ENCODE measurements around the gene MAPK8. TPM values are rescaled to one million over a fixed set of nuclear protein-coding genes. Genes with fewer than 3 reads are reported as not detected.

The MAPK8 gene
- total RNA-seq, 2 experiments from 2014 or later, result 47.8 to 50.6 TPM

GRCh38 chr10:48294431-48294830 lies 12.0 kb upstream of the MAPK8 start:
- POLR2A ChIA-PET, result no interaction called here
- H3K4me3 Mint-ChIP-seq, result no peak overlapping the region
- no peak overlapping the region for H3K27ac Mint-ChIP-seq

DNA sequence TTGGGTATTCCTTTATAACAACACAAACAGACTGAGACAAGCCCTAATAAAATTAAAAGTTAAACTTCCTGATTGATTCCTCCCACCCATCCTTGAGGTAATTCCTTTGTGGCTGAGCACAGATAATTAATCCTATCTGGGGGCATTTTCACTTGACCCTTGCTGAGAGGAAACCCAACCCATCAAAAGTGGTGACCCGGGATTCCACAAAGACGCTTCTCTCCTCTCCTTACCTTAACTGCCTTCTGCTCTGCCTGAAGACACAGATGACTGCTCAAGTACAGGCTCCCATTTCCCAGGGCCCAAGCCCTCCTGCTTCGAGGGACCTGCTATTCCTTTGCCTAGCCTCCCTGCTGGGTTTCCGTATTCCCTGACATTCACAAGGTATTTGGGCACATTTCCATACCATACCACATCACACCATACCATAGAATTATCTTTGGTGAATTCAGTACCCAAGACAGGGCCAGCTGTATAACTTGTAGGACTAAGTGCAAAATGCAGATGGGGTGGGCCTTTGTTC lies 9.8 kb upstream of the MAPK8 start:
- POLR2A ChIA-PET, result no interaction called here
- no peaks in the 10 kb centered on the region for H3K27me3 ChIP-seq (ENCODE audit: control insufficient read depth in 1 of 2, insufficient read depth in 2 of 2, low read length in 2 of 2)
- no peaks in the 10 kb centered on the region for H3K36me3 ChIP-seq (ENCODE audit: insufficient read depth, low read length)
- H3K4me3 ChIP-seq (ENCODE audit: low read length), result no peak overlapping the region
- no peaks in the 10 kb centered on the region for H3K27me3 Mint-ChIP-seq
- no peaks in the 10 kb centered on the region for H3K4me1 ChIP-seq (ENCODE audit: insufficient read depth, low read length)
- H3K4me1 Mint-ChIP-seq (ENCODE audit: low read depth), result no peaks in the 10 kb centered on the region
- no peak for DNase-seq
- no peaks in the 10 kb centered on the region for H3K9me3 ChIP-seq (ENCODE audit: control insufficient read depth in 1 of 2, insufficient read depth in 1 of 2, low read length in 2 of 2)
- no peak overlapping the region for H3K27ac ChIP-seq (ENCODE audit: low read depth in 1 of 2, low read length in 2 of 2)
- H3K4me3 Mint-ChIP-seq, result no peak overlapping the region
- no peak for ATAC-seq (ENCODE audit: poor library complexity)
- CTCF ChIA-PET, result no interaction called here
- no peaks in the 10 kb centered on the region for H3K36me3 Mint-ChIP-seq (ENCODE audit: low read depth)
- no peak overlapping the region for H3K27ac Mint-ChIP-seq
- no peaks in the 10 kb centered on the region for H3K9me3 Mint-ChIP-seq
- intact Hi-C loops (cut with DNase I, micrococcal nuclease), result no loop called here
- TF ChIP-seq, protein P1, sequence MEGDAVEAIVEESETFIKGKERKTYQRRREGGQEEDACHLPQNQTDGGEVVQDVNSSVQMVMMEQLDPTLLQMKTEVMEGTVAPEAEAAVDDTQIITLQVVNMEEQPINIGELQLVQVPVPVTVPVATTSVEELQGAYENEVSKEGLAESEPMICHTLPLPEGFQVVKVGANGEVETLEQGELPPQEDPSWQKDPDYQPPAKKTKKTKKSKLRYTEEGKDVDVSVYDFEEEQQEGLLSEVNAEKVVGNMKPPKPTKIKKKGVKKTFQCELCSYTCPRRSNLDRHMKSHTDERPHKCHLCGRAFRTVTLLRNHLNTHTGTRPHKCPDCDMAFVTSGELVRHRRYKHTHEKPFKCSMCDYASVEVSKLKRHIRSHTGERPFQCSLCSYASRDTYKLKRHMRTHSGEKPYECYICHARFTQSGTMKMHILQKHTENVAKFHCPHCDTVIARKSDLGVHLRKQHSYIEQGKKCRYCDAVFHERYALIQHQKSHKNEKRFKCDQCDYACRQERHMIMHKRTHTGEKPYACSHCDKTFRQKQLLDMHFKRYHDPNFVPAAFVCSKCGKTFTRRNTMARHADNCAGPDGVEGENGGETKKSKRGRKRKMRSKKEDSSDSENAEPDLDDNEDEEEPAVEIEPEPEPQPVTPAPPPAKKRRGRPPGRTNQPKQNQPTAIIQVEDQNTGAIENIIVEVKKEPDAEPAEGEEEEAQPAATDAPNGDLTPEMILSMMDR (IDR thresholded peaks at IDR 0.05), result no peak

More at GRCh38 chr10:48294431-48294830, 12.0 kb upstream of the MAPK8 start:
- CTCF ChIA-PET, result no interaction called here
- Mint-ChIP-seq H3K4me1 (ENCODE audit: low read depth) (peaks cover 8% of the 10 kb centered on the region), H3K9me3 (no peaks in the 10 kb centered on the region), H3K27me3 (no peaks in the 10 kb centered on the region), H3K36me3 (ENCODE audit: low read depth) (no peaks in the 10 kb centered on the region)
- no peaks in the 10 kb centered on the region for H3K36me3 ChIP-seq (ENCODE audit: insufficient read depth, low read length)
- intact Hi-C loops (cut with DNase I, micrococcal nuclease), result no loop called here
- DNase-seq (no peak), ATAC-seq (ENCODE audit: poor library complexity) (no peak)
- H3K4me3 ChIP-seq (ENCODE audit: low read length), result no peak overlapping the region
- no peaks in the 10 kb centered on the region for H3K9me3 ChIP-seq (ENCODE audit: control insufficient read depth in 1 of 2, insufficient read depth in 1 of 2, low read length in 2 of 2)
- peaks cover 4% of the 10 kb centered on the region for H3K4me1 ChIP-seq (ENCODE audit: insufficient read depth, low read length)
- H3K27ac ChIP-seq (ENCODE audit: low read depth in 1 of 2, low read length in 2 of 2), result no peak overlapping the region
- no peaks in the 10 kb centered on the region for H3K27me3 ChIP-seq (ENCODE audit: control insufficient read depth in 1 of 2, insufficient read depth in 2 of 2, low read length in 2 of 2)
- TF ChIP-seq, protein P1 (IDR thresholded peaks at IDR 0.05), result no peak

DNA sequence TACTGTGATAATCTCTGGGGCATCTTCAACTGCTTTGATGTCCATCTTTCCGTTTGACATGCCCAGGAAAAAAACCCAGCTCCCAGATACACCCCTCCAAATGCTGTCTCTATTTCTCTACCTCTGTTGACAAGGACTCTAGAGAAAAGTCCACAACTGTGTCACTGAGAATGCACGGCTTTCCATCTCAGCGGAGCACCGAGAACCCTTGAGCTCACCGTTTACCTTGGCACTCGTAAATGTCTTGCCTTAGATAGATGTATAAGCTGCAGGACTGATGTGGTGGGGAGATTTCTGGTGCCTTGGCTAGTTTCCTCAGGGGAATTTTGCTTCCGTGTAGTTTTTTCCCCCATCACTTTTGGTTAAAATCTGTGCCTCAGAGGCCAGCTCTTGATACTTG lies 7.4 kb upstream of the MAPK8 start:
- ATAC-seq (ENCODE audit: poor library complexity), result no peak
- Mint-ChIP-seq H3K27ac (no peak overlapping the region), H3K9me3 (no peaks in the 10 kb centered on the region), H3K27me3 (no peaks in the 10 kb centered on the region), H3K4me3 (no peak overlapping the region), H3K36me3 (ENCODE audit: low read depth) (no peaks in the 10 kb centered on the region), H3K4me1 (ENCODE audit: low read depth) (no peaks in the 10 kb centered on the region)
- ChIA-PET POLR2A (no interaction called here), CTCF (no interaction called here)
- TF ChIP-seq, protein P1 (IDR thresholded peaks at IDR 0.05), result no peak
- Histone ChIP-seq H3K27me3 (ENCODE audit: control insufficient read depth in 1 of 2, insufficient read depth in 2 of 2, low read length in 2 of 2) (no peaks in the 10 kb centered on the region), H3K4me3 (ENCODE audit: low read length) (no peak overlapping the region), H3K36me3 (ENCODE audit: insufficient read depth, low read length) (no peaks in the 10 kb centered on the region), H3K9me3 (ENCODE audit: control insufficient read depth in 1 of 2, insufficient read depth in 1 of 2, low read length in 2 of 2) (no peaks in the 10 kb centered on the region), H3K4me1 (ENCODE audit: insufficient read depth, low read length) (no peaks in the 10 kb centered on the region), H3K27ac (ENCODE audit: low read depth in 1 of 2, low read length in 2 of 2) (no peak overlapping the region)
- intact Hi-C loops (cut with DNase I, micrococcal nuclease), result no loop called here
- no peak for DNase-seq

Measured in CD4-positive, alpha-beta T cell (primary cell).